GM13976 (cell line): ENCODE data around the gene MYO1D.

Experiments used
- DNase-seq: peaks from one replicate; pipeline ENCODE4 v3.0.0; 2012; ENCODE audit warnings: low spot score
- in situ Hi-C: fragments of 300-500 bp; cut with MboI; formaldehyde crosslinking; loops from one replicate; pipeline ENCODE4 v1.12.0; 2022; ENCODE audit warnings: low sequenced_read_pairs, mixed read lengths, inconsistent platforms; ENCODE audit not compliant: unreplicated experiment
- TF ChIP-seq, protein P1 (sequence below): IDR thresholded peaks from 2 replicates; pipeline ENCODE4 v1.5.1; 2012; ENCODE audit warnings: borderline replicate concordance, mild to moderate bottlenecking; ENCODE audit not compliant: insufficient read depth; ENCODE audit errors: extremely low read depth, missing control alignments, control extremely low read depth

Gene MYO1D

DNA sequence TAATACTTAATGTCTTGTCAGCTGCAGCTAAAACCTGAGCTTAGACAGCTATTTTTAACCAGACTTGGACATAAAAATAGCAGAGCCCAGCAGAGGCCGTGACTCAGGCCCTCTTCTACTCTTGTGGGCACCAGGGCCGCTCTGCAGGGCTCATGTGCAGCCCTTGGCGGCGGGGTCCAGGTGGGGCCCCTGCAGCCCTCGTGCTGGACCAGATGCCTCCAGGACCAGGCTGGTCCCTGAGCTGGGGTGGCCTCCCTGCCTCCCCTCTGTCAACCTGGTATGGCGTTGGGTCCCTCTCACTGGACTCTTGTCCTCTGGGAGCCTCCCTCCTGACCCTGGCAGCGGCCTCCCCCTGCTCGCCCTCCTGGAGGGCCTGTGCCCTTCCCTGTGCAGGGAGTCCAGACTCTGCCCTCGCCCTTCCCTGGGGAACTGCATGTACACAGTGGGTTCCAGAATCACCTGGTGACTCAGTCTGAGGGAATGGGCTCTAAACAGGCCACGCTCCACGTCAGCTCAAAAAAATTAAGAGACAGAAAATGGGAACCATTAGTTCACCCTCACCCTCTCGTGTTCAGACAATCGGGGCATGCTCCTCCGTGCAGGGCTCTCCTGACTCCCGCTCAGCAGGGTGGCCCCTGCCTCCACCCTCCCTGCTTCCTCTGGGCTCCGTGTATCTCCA is 380.4 kb downstream of the MYO1D start:
- no peak for DNase-seq
- in situ Hi-C loops: no loop called here
- TF ChIP-seq, protein P1, sequence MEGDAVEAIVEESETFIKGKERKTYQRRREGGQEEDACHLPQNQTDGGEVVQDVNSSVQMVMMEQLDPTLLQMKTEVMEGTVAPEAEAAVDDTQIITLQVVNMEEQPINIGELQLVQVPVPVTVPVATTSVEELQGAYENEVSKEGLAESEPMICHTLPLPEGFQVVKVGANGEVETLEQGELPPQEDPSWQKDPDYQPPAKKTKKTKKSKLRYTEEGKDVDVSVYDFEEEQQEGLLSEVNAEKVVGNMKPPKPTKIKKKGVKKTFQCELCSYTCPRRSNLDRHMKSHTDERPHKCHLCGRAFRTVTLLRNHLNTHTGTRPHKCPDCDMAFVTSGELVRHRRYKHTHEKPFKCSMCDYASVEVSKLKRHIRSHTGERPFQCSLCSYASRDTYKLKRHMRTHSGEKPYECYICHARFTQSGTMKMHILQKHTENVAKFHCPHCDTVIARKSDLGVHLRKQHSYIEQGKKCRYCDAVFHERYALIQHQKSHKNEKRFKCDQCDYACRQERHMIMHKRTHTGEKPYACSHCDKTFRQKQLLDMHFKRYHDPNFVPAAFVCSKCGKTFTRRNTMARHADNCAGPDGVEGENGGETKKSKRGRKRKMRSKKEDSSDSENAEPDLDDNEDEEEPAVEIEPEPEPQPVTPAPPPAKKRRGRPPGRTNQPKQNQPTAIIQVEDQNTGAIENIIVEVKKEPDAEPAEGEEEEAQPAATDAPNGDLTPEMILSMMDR: no peak

GRCh38 chr17:32495359-32496231 is 381.3 kb downstream of the MYO1D start:
- no peak for DNase-seq
- TF ChIP-seq, protein P1: no peak
- in situ Hi-C loops: no loop called here

DNA sequence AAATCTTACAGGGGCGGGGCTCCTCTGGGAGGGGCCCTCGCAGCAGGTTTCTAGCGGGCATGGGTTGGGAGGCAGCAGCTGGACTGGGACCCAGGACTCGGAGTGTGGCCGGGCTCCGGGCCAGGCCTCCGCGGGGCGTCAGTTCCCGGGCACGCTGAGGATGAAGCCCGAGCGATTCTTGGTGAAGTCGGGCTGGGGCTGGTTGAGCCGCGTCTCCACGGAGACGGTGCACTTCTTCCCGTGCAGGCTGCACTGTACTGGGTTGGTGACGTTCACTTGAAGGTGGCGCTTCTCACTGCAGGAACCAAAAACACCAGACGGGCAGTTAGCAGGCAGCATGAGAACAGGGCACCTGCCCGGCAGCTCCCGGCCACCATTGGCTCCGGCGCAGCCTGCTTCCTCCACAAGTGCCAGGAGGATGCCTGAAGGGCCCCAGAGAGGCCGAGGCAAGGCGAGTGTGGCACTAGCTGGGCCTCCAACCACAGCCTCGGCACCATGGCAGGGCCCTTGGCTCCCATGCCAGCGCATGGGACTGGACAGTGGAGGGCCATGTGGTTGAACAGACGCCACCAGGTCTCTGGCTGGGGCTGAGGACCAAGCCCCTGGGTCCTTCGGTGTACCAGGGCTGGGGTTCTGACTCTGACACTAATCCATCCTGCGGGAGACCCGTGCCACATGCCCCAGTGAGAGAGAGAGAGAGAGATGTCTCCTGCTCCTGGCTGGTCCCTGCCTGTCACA is 382.1 kb downstream of the MYO1D start:
- in situ Hi-C loops: no loop called here

DNA sequence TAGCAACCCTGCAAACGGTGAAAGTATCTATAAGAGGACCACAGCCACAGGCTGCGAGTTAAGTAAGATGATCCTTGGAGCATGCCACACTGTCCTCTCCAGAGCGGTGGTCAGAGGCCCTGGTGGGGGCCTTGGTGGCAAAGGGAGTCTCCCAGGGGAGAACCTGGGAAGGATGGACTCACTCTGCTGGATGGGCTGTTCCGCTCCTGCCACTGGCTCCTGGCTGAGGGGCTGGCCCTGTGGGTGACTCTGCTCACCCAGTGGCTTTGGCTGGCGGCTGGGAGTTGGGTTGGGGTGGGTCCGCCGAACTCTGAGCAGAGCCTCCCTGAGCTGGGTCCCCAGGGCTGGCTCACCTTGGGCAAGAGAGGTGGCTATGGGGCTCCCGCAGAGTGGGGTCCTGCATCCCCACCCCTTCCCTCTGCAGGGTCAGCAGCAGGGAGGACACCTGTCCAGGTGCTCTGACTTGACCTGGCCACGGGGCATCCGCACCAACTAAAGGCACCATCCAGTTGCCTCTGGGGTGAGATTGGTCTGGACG is 382.9 kb downstream of the MYO1D start:
- TF ChIP-seq, protein P1: no peak
- DNase-seq: no peak
- in situ Hi-C loops: no loop called here

More for the DNA sequence above, 382.1 kb downstream of the MYO1D start:
- DNase-seq: no peak
- TF ChIP-seq, protein P1: no peak

GRCh38 chr17:32493571-32493970 is 383.4 kb downstream of the MYO1D start:
- in situ Hi-C loops: no loop called here
- no peak for DNase-seq
- TF ChIP-seq, protein P1: no peak
